GM23338 (cell line): ENCODE data around the gene CASQ1.

Source experiments
- CREB1 ChIP-seq: fragments of 250-450 bp; sonication (Bioruptor Pico); IDR thresholded peaks from 2 replicates; pipeline ENCODE4 v1.5.0; 2020; ENCODE audit warnings: low read depth, mild to moderate bottlenecking, moderate library complexity
- EZH2 ChIP-seq: fragments of 200-600 bp; sonication (generic); IDR thresholded peaks from one replicate; pipeline ENCODE4 v1.8.0; 2017; ENCODE audit warnings: antibody characterized with exemption, mild to moderate bottlenecking, low read depth; ENCODE audit not compliant: unreplicated experiment
- EZH2phosphoT487 ChIP-seq: fragments of 200-600 bp; sonication (generic); IDR thresholded peaks from one replicate; pipeline ENCODE4 v1.8.1; 2018; ENCODE audit warnings: antibody characterized with exemption; ENCODE audit not compliant: unreplicated experiment
- JUNB ChIP-seq: IDR thresholded peaks from one replicate; pipeline ENCODE4 v1.6.1; 2016; ENCODE audit warnings: antibody characterized with exemption; ENCODE audit not compliant: unreplicated experiment
- POLR2AphosphoS5 ChIP-seq: IDR thresholded peaks from 2 replicates; pipeline ENCODE4 v1.6.1; 2016; ENCODE audit warnings: antibody characterized with exemption, low read depth
- STAT1 ChIP-seq: IDR thresholded peaks from one replicate; pipeline ENCODE4 v1.6.1; 2016; ENCODE audit warnings: antibody characterized with exemption; ENCODE audit not compliant: unreplicated experiment
- ZNF331 ChIP-seq: fragments of 250-450 bp; sonication (Bioruptor Pico); IDR thresholded peaks from 2 replicates; pipeline ENCODE4 v1.5.0; 2020; ENCODE audit warnings: low read depth, mild to moderate bottlenecking, moderate library complexity
- TF ChIP-seq, protein P1 (sequence below), 2 experiments: fragments of 200-600 bp in 1 of 2; sonication (generic) in 1 of 2; conservative IDR thresholded peaks; 2 replicates each; pipeline versions ENCODE4 v1.5.1 to v1.6.1; 2016 to 2017; ENCODE audit warnings: antibody characterized with exemption in 2 of 2, low read depth in 2 of 2, mild to moderate bottlenecking in 2 of 2, moderate library complexity in 1 of 2
- TF ChIP-seq, protein P2 (sequence below): IDR thresholded peaks from 2 replicates; pipeline ENCODE4 v1.6.1; 2016; ENCODE audit warnings: antibody characterized with exemption
- TF ChIP-seq, protein P3 (sequence below): IDR thresholded peaks from one replicate; pipeline ENCODE4 v1.6.1; 2018; ENCODE audit warnings: antibody characterized with exemption; ENCODE audit not compliant: unreplicated experiment

DNA sequence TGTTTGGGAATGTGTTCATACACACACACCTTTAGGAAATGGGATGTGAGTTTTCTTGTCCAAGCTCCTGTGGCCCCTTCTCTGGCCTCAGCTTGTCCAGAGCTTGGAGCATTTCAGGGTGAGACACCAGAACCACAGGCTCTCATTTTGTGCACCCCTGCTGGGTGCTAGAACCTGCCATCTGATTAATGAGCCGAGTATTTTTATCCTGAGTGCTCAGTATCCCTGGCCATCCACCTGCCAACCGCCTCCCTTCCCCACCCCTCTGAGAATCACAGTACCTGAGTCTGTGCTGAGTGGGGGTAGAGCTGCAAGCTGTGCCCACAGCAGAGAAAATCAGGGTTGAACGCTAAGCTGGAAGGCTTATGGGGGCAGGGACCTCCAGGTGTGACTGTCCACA is 1.4 kb downstream of the CASQ1 start:
- TF ChIP-seq, protein P1, sequence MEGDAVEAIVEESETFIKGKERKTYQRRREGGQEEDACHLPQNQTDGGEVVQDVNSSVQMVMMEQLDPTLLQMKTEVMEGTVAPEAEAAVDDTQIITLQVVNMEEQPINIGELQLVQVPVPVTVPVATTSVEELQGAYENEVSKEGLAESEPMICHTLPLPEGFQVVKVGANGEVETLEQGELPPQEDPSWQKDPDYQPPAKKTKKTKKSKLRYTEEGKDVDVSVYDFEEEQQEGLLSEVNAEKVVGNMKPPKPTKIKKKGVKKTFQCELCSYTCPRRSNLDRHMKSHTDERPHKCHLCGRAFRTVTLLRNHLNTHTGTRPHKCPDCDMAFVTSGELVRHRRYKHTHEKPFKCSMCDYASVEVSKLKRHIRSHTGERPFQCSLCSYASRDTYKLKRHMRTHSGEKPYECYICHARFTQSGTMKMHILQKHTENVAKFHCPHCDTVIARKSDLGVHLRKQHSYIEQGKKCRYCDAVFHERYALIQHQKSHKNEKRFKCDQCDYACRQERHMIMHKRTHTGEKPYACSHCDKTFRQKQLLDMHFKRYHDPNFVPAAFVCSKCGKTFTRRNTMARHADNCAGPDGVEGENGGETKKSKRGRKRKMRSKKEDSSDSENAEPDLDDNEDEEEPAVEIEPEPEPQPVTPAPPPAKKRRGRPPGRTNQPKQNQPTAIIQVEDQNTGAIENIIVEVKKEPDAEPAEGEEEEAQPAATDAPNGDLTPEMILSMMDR (conservative IDR thresholded peaks at IDR 0.05; ENCODE audit: low read depth in 2 of 2) = no peak
- TF ChIP-seq EZH2 (no peak), JUNB (no peak), EZH2phosphoT487 (no peak), POLR2AphosphoS5 (no peak), ZNF331 (no peak), STAT1 (no peak), CREB1 (CRISPR knock-in tag) (no peak)
- TF ChIP-seq, protein P2, sequence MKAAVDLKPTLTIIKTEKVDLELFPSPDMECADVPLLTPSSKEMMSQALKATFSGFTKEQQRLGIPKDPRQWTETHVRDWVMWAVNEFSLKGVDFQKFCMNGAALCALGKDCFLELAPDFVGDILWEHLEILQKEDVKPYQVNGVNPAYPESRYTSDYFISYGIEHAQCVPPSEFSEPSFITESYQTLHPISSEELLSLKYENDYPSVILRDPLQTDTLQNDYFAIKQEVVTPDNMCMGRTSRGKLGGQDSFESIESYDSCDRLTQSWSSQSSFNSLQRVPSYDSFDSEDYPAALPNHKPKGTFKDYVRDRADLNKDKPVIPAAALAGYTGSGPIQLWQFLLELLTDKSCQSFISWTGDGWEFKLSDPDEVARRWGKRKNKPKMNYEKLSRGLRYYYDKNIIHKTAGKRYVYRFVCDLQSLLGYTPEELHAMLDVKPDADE = no peak
- TF ChIP-seq, protein P3, sequence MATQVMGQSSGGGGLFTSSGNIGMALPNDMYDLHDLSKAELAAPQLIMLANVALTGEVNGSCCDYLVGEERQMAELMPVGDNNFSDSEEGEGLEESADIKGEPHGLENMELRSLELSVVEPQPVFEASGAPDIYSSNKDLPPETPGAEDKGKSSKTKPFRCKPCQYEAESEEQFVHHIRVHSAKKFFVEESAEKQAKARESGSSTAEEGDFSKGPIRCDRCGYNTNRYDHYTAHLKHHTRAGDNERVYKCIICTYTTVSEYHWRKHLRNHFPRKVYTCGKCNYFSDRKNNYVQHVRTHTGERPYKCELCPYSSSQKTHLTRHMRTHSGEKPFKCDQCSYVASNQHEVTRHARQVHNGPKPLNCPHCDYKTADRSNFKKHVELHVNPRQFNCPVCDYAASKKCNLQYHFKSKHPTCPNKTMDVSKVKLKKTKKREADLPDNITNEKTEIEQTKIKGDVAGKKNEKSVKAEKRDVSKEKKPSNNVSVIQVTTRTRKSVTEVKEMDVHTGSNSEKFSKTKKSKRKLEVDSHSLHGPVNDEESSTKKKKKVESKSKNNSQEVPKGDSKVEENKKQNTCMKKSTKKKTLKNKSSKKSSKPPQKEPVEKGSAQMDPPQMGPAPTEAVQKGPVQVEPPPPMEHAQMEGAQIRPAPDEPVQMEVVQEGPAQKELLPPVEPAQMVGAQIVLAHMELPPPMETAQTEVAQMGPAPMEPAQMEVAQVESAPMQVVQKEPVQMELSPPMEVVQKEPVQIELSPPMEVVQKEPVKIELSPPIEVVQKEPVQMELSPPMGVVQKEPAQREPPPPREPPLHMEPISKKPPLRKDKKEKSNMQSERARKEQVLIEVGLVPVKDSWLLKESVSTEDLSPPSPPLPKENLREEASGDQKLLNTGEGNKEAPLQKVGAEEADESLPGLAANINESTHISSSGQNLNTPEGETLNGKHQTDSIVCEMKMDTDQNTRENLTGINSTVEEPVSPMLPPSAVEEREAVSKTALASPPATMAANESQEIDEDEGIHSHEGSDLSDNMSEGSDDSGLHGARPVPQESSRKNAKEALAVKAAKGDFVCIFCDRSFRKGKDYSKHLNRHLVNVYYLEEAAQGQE = no peak
